Measurements from ENCODE around the gene EMC9.
A peak's percentile ranks its signal among the peaks of the same experiment; 100 is the strongest.

DNA sequence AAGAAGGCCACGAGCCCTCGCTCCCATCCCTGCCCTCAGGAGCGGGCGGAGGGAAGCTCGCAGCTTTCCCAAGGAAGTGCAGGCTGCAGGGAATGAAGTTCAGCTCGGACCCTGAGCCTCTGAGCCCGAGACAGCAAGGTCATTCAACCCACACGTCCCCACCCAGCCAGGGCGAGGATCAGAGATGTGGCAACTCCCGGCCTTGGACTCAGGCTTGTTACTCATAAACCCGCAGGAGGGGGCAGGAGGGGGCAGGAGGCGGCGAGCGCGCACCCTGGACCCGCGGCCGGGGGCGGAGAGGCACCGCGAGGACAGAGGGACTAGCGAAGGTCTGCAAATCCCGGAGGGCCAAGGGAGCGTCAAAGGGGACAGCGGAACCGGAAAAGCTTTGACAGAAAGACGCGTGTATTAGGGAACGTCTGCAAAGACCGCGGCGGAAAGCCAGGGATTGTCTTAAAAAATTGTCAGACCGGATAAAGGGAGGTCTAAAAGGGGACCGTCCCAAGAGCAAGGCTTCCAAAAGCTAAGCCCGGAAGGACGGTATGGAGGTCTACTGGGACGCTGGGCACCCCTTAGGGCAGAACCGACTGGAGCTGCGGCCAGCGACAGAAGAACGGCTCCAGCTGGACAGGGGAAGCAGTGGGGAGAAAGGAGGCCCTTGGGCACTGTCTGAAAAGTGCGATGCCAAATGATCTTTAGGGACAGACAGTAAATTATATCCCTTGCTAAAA lies 27.4 kb downstream of the EMC9 start:
- TF ChIP-seq, protein P1, sequence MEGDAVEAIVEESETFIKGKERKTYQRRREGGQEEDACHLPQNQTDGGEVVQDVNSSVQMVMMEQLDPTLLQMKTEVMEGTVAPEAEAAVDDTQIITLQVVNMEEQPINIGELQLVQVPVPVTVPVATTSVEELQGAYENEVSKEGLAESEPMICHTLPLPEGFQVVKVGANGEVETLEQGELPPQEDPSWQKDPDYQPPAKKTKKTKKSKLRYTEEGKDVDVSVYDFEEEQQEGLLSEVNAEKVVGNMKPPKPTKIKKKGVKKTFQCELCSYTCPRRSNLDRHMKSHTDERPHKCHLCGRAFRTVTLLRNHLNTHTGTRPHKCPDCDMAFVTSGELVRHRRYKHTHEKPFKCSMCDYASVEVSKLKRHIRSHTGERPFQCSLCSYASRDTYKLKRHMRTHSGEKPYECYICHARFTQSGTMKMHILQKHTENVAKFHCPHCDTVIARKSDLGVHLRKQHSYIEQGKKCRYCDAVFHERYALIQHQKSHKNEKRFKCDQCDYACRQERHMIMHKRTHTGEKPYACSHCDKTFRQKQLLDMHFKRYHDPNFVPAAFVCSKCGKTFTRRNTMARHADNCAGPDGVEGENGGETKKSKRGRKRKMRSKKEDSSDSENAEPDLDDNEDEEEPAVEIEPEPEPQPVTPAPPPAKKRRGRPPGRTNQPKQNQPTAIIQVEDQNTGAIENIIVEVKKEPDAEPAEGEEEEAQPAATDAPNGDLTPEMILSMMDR (IDR thresholded peaks at IDR 0.05): peak in 1 of 4 experiments; percentile 2
- TF ChIP-seq POLR2A (IDR thresholded peaks at IDR 0.05): peak in 1 of 2 donors; percentile 33

Data from uterus (tissue), 2 donors.